ENCODE data around the gene ZC3HAV1L.

DNA sequence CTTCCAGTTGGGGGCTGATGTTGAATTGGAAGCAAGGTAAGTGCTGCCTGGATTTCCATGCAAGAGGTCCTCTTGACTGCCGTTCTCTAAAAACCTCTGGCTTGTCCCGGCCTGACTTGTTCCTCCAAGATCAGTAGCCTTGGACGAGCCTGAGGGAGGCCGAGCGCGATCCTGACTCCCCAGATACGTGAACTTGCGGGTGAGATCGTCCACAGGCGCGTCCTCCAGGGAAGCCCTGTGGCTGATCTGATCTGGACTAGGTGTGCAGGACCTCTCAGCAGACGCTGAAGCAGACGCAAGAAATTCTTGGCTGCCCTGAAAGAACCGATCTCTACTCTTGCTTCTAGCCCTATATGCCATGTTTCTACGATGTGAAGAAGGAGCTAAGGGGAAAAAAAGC lies 44.0 kb upstream of the ZC3HAV1L start:
- no peak for TF ChIP-seq CTCF (conservative IDR thresholded peaks at IDR 0.05)
- no peak for TF ChIP-seq ZFX (IDR thresholded peaks at IDR 0.05)

Measured in C4-2B (cell line).